Tibial nerve (tissue), 4 donors: ENCODE results near the gene NEGR1. TPM values are rescaled to one million over a fixed set of nuclear protein-coding genes. Genes with fewer than 3 reads are reported as not detected.

ENCODE experiments used
- DNase-seq, 2 donors: peaks; one replicate each; pipeline ENCODE4 v3.0.0-alpha.2; 2019; ENCODE audit warnings: low spot score in 2 of 2
- H3K27ac ChIP-seq, 4 donors: fragments of 200-600 bp; sonication (generic) in 3 of 4; one replicate each; pipeline ENCODE4 v1.5.1; 2017 to 2019; ENCODE audit warnings: mild to moderate bottlenecking in 1 of 4
- H3K27me3 ChIP-seq, 2 donors: fragments of 200-600 bp; sonication (generic) in 1 of 2; one replicate each; pipeline versions ENCODE4 v1.5.1 to v1.6.0; 2017 to 2019
- H3K36me3 ChIP-seq, 3 donors: fragments of 200-600 bp; sonication (generic); one replicate each; pipeline ENCODE4 v1.5.1; 2018 to 2019
- H3K4me1 ChIP-seq, 4 donors: fragments of 200-600 bp; sonication (generic) in 3 of 4; one replicate each; pipeline ENCODE4 v1.5.1; 2017 to 2019
- H3K4me3 ChIP-seq, 4 donors: fragments of 200-600 bp; sonication (generic) in 3 of 4; one replicate each; pipeline ENCODE4 v1.5.1; 2017 to 2019; ENCODE audit warnings: mild to moderate bottlenecking in 1 of 4, moderate library complexity in 1 of 4
- H3K9me3 ChIP-seq, 4 donors: fragments of 200-600 bp; sonication (generic) in 3 of 4; one replicate each; pipeline ENCODE4 v1.5.1; 2017 to 2019
- EP300 ChIP-seq, 2 donors: sonication (generic); formaldehyde crosslinking; IDR thresholded peaks; one replicate each; pipeline ENCODE4 v1.6.1; 2017; ENCODE audit warnings: antibody characterized with exemption in 2 of 2, mild to moderate bottlenecking in 1 of 2
- POLR2A ChIP-seq, 2 donors: fragments of 450-650 bp; IDR thresholded peaks; one replicate each; pipeline ENCODE4 v1.6.1; 2017; ENCODE audit warnings: antibody characterized with exemption in 2 of 2, mild to moderate bottlenecking in 2 of 2, moderate library complexity in 2 of 2
- WGBS, 2 donors: methylation state at CpG; one replicate each; pipeline ENCODE4 v1.1.5; 2018; 5-methylcytosine and 5-hydroxymethylcytosine counted together
- total RNA-seq, 4 donors: library from RNA; depleted of rRNA; stranded (reverse); fragments of >200 nt; gene quantifications; one replicate each; pipeline ENCODE4 v1.1.0, GENCODE V29; 2016
- TF ChIP-seq, protein P1 (sequence below), 5 experiments: fragments of 200-600 bp in 3 of 5; fragments of 450-650 bp in 2 of 5; sonication (generic) in 3 of 5; IDR thresholded peaks; one replicate each; pipeline ENCODE4 v1.5.1; 2016 to 2019; ENCODE audit warnings: antibody characterized with exemption in 5 of 5, mild to moderate bottlenecking in 3 of 5, moderate library complexity in 2 of 5

Gene NEGR1
- total RNA-seq, 4 donors from 2014 or later = 46.0 to 58.2 (median 52.4) TPM

DNA sequence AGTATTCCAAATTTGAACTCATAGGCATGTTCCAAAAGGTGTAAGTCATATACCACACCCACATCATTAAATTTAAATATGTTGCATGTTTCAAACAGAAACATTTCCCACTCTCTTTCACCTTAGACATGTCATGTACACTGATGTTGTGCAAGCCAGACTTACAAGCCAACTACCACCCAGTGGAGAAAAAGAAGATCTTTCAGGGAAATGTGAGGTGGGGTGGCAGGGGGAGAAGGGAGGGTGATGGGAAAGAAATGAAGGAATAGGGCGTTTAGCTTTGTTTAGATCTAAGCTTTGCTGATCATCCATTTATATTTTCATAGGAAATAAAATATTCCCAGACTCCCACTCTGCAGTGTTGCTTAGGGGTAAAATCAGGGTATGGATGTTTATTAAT lies 1.6 kb downstream of the NEGR1 start:
- H3K4me3 ChIP-seq = peak overlapping the region; percentile 47 to 68 (median 60)

GRCh38 chr1:72280131-72280530 lies 2.2 kb downstream of the NEGR1 start:
- Histone ChIP-seq H3K9me3 (no peaks in the 10 kb centered on the region), H3K36me3 (no peaks in the 10 kb centered on the region), H3K4me1 (peaks cover 0 to 15% (median under 1%) of the 10 kb centered on the region in 4 donors), H3K4me3 (peak overlapping the region in 2 of 4 donors; percentile 60 to 68), H3K27ac (peak overlapping the region in 3 of 4 donors; percentile 85 to 93 (median 90)), H3K27me3 (no peaks in the 10 kb centered on the region)
- DNase-seq = no peak
- TF ChIP-seq EP300 (IDR thresholded peaks at IDR 0.05) = no peak
- no peak for TF ChIP-seq POLR2A (IDR thresholded peaks at IDR 0.05)
- TF ChIP-seq, protein P1, sequence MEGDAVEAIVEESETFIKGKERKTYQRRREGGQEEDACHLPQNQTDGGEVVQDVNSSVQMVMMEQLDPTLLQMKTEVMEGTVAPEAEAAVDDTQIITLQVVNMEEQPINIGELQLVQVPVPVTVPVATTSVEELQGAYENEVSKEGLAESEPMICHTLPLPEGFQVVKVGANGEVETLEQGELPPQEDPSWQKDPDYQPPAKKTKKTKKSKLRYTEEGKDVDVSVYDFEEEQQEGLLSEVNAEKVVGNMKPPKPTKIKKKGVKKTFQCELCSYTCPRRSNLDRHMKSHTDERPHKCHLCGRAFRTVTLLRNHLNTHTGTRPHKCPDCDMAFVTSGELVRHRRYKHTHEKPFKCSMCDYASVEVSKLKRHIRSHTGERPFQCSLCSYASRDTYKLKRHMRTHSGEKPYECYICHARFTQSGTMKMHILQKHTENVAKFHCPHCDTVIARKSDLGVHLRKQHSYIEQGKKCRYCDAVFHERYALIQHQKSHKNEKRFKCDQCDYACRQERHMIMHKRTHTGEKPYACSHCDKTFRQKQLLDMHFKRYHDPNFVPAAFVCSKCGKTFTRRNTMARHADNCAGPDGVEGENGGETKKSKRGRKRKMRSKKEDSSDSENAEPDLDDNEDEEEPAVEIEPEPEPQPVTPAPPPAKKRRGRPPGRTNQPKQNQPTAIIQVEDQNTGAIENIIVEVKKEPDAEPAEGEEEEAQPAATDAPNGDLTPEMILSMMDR (IDR thresholded peaks at IDR 0.05) = no peak

More for the DNA sequence above, 1.6 kb downstream of the NEGR1 start:
- H3K27me3 ChIP-seq = no peaks in the 10 kb centered on the region
- peak overlapping the region; percentile 62 to 93 (median 88) for H3K27ac ChIP-seq
- 9 to 29% methylated on average over 1 of the region's 1 CpG for WGBS, 2 donors
- H3K9me3 ChIP-seq = no peaks in the 10 kb centered on the region
- no peaks in the 10 kb centered on the region for H3K36me3 ChIP-seq
- TF ChIP-seq EP300 (IDR thresholded peaks at IDR 0.05) (no peak), POLR2A (IDR thresholded peaks at IDR 0.05) (no peak)
- TF ChIP-seq, protein P1 (IDR thresholded peaks at IDR 0.05) = no peak
- DNase-seq = no peak
- peaks cover 0 to 20% (median 2%) of the 10 kb centered on the region in 4 donors for H3K4me1 ChIP-seq

DNA sequence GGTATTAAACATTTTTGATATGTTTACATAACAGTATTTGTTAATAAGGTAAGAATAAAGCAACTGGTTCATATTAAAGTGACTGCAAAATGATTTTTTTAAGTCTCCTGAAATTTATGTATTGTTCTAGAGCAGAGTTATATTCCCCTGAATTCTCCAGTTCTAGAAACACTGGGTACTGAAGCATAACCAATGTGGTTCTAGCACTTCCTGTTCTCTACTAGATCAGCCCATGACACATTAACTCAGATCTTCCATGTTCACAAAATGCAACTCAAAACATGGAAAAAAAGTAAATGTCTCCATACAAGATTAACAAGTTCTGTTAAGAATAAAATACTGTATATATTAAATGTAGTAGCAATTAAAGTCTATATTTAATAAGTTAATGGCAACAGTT lies 3.9 kb downstream of the NEGR1 start:
- DNase-seq = no peak
- no peak overlapping the region for H3K4me3 ChIP-seq
- peak overlapping the region in 2 of 4 donors; percentile 90 to 93 for H3K27ac ChIP-seq

DNA sequence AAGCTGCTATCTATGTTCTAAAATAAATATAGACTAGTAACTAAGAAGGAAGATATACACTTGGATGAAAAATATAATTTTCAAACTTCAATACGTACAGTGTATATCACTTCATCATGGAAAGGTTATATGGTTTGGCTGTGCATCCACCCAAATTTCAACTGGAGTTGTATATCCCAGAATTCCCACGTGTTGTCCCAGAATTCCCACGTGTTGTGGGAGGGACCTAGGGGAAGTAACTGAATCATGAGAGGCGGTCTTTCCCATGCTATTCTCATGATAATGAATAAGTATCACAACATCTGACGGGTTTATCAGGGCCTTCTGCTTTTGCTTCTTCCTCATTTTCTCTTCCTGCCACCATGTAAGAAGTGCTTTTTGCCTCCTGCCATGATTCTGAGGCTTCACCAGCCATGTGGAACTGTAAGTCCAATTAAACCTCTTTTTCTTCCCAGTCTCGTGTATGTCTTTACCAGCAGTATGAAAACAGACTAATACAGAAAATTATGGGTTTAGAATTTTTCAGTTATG lies 10.7 kb downstream of the NEGR1 start:
- H3K27me3 ChIP-seq = no peaks in the 10 kb centered on the region
- H3K27ac ChIP-seq = no peak overlapping the region
- TF ChIP-seq, protein P1 (IDR thresholded peaks at IDR 0.05) = no peak
- TF ChIP-seq EP300 (IDR thresholded peaks at IDR 0.05) (no peak), POLR2A (IDR thresholded peaks at IDR 0.05) (no peak)
- no peak for DNase-seq
- no peak overlapping the region for H3K4me3 ChIP-seq
- H3K36me3 ChIP-seq = no peaks in the 10 kb centered on the region
- H3K9me3 ChIP-seq = no peaks in the 10 kb centered on the region
- H3K4me1 ChIP-seq = no peaks in the 10 kb centered on the region
- WGBS, 2 donors = 78 to 79% methylated on average over 6 of the region's 6 CpGs

More for the DNA sequence above, 3.9 kb downstream of the NEGR1 start:
- no peaks in the 10 kb centered on the region for H3K36me3 ChIP-seq
- TF ChIP-seq POLR2A (IDR thresholded peaks at IDR 0.05) (no peak), EP300 (IDR thresholded peaks at IDR 0.05) (no peak)
- TF ChIP-seq, protein P1 (IDR thresholded peaks at IDR 0.05) = no peak
- no peaks in the 10 kb centered on the region for H3K9me3 ChIP-seq
- H3K4me1 ChIP-seq = peaks cover 0 to 6% (median 0%) of the 10 kb centered on the region in 4 donors
- no peaks in the 10 kb centered on the region for H3K27me3 ChIP-seq

- Histone ChIP-seq H3K36me3 (no peaks in the 10 kb centered on the region), H3K27ac (no peak overlapping the region), H3K4me3 (no peak overlapping the region), H3K4me1 (no peaks in the 10 kb centered on the region), H3K27me3 (no peaks in the 10 kb centered on the region), H3K9me3 (no peaks in the 10 kb centered on the region)
- 76 to 80% methylated on average over 2 of the region's 2 CpGs for WGBS, 2 donors
- TF ChIP-seq, protein P1 (IDR thresholded peaks at IDR 0.05) = no peak
- TF ChIP-seq EP300 (IDR thresholded peaks at IDR 0.05) (no peak), POLR2A (IDR thresholded peaks at IDR 0.05) (no peak)
- DNase-seq = no peak
Measured at GRCh38 chr1:72262735-72263134, 19.6 kb downstream of the NEGR1 start.
